OCI-LY7 (cell line): ENCODE data around the gene GRIA4. TPM values are rescaled to one million over a fixed set of nuclear protein-coding genes. Genes with fewer than 3 reads are reported as not detected.

ENCODE experiments used
- BruUV-seq: library from RNA; stranded (reverse); fragments of 400-500 nt; replicated peaks from 2 replicates; lab custom pipeline; 2021; lab: Mats Ljungman, UMichigan
- CTCF ChIA-PET: fragments of 300-600 bp; sonication (Branson Sonifier 250); formaldehyde crosslinking; loops from one replicate; lab custom pipeline; 2022; ENCODE audit warnings: antibody characterized with exemption; ENCODE audit not compliant: unreplicated experiment; lab: Charles Lee
- POLR2A ChIA-PET: fragments of 300-600 bp; sonication (Branson Sonifier 250); formaldehyde crosslinking; loops from one replicate; lab custom pipeline; 2022; ENCODE audit warnings: antibody characterized with exemption; lab: Charles Lee
- DNase-seq: peaks from one replicate; pipeline ENCODE4 v3.0.0-alpha.2; 2015; ENCODE audit warnings: low spot score
- H2AFZ ChIP-seq: fragments of 200-600 bp; sonication (generic), shearing (Covaris generic); 2 replicates; pipeline ENCODE4 v1.6.1; 2014; ENCODE audit warnings: mild to moderate bottlenecking, antibody characterized with exemption, low read length, moderate library complexity
- H3K27ac ChIP-seq: fragments of 200-600 bp; sonication (generic); 2 replicates; pipeline ENCODE4 v1.5.1; 2014; ENCODE audit warnings: mixed run types, low read depth, mild to moderate bottlenecking, moderate library complexity, low read length, inconsistent platforms; ENCODE audit not compliant: poor library complexity, severe bottlenecking
- H3K36me3 ChIP-seq: fragments of 200-600 bp; sonication (generic); 2 replicates; pipeline ENCODE4 v1.6.1; 2014; ENCODE audit warnings: mild to moderate bottlenecking, antibody characterized with exemption, low read length, moderate library complexity, mixed read lengths; ENCODE audit not compliant: insufficient read depth
- H3K4me1 ChIP-seq: fragments of 200-600 bp; sonication (generic); 2 replicates; pipeline ENCODE4 v1.5.1; 2014; ENCODE audit warnings: mild to moderate bottlenecking, low read length; ENCODE audit not compliant: insufficient read depth, poor library complexity, severe bottlenecking
- H3K4me2 ChIP-seq: fragments of 200-600 bp; sonication (generic); 2 replicates; pipeline ENCODE4 v1.6.1; 2014; ENCODE audit warnings: mild to moderate bottlenecking, low read length
- H3K4me3 ChIP-seq: fragments of 200-600 bp; sonication (generic); 2 replicates; pipeline ENCODE4 v1.5.1; 2014; ENCODE audit warnings: mild to moderate bottlenecking, low read depth, low read length; ENCODE audit not compliant: poor library complexity, severe bottlenecking
- H3K79me2 ChIP-seq: fragments of 200-600 bp; sonication (generic); 2 replicates; pipeline ENCODE4 v1.6.1; 2016; ENCODE audit warnings: low read depth, mild to moderate bottlenecking, low read length, moderate library complexity, mixed read lengths; ENCODE audit not compliant: insufficient read depth
- H3K9me2 ChIP-seq: fragments of 200-600 bp; sonication (generic); 2 replicates; pipeline ENCODE4 v1.6.1; 2016; ENCODE audit warnings: mild to moderate bottlenecking, low read length, mixed read lengths; ENCODE audit not compliant: insufficient read depth
- H3K9me3 ChIP-seq: fragments of 200-600 bp; sonication (generic); 2 replicates; pipeline ENCODE4 v1.6.1; 2014; ENCODE audit warnings: mild to moderate bottlenecking, mixed run types, low read length, mixed read lengths
- H4K20me1 ChIP-seq: fragments of 200-600 bp; sonication (generic); 2 replicates; pipeline ENCODE4 v1.6.1; 2014; ENCODE audit warnings: mild to moderate bottlenecking, antibody characterized with exemption, low read length, moderate library complexity, mixed read lengths; ENCODE audit not compliant: insufficient read depth
- EZH2phosphoT487 ChIP-seq: fragments of 200-600 bp; sonication (generic); IDR thresholded peaks from 2 replicates; pipeline ENCODE4 v1.6.1; 2018; ENCODE audit warnings: low read depth, borderline replicate concordance, mild to moderate bottlenecking, mixed run types, antibody characterized with exemption, low read length, moderate library complexity, mixed read lengths
- intact Hi-C: fragments of 100-400 bp; cut with micrococcal nuclease; formaldehyde crosslinking; loops from one replicate; pipeline ENCODE4 v1.10.0; 2022; ENCODE audit not compliant: unreplicated experiment
- total RNA-seq, 2 experiments: library from RNA; depleted of rRNA in 1 of 2; stranded (reverse); fragments of >200 nt in 1 of 2; shearing (Covaris generic) in 1 of 2; gene quantifications; 2 replicates each; pipeline ENCODE4 v1.2.3, GENCODE V29; 2014 to 2022
- TF ChIP-seq, protein P1 (sequence below): fragments of 200-600 bp; sonication (generic); conservative IDR thresholded peaks from 2 replicates; pipeline ENCODE4 v1.5.1; 2014; ENCODE audit warnings: mild to moderate bottlenecking, antibody characterized with exemption, low read length, moderate library complexity, mixed read lengths

The GRIA4 gene
- total RNA-seq, 2 experiments from 2014 or later, result not detected

DNA sequence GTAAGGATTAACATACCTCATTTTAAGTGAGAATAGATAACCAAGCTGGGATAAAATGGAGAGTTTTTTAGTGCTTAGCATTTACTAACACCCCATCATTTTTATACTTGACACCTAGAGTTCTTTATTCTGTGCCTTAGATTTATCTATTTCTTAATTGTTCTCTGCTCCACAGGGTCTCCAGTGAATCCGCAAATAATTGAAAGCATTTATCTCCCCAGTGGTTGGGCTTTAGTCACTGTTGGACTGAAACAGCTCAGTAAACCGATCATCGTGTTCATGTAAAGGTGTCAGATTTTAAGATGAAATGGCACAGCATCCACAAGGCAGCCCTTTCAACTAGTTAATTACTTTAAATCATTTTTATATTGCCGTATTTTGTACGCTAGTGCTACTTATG, 17.8 kb upstream of the GRIA4 start:
- no TSS peak for BruUV-seq
- H3K79me2 ChIP-seq, result no peaks in the 10 kb centered on the region
- no peaks in the 10 kb centered on the region for H3K9me2 ChIP-seq
- H3K4me2 ChIP-seq, result no peak overlapping the region
- DNase-seq, result no peak
- H3K4me3 ChIP-seq, result no peak overlapping the region
- no peaks in the 10 kb centered on the region for H3K4me1 ChIP-seq
- H3K9me3 ChIP-seq, result no peaks in the 10 kb centered on the region
- H4K20me1 ChIP-seq, result no peaks in the 10 kb centered on the region
- ChIA-PET POLR2A (no interaction called here), CTCF (no interaction called here)
- no peak overlapping the region for H3K27ac ChIP-seq
- intact Hi-C loops, result no loop called here
- TF ChIP-seq, protein P1, sequence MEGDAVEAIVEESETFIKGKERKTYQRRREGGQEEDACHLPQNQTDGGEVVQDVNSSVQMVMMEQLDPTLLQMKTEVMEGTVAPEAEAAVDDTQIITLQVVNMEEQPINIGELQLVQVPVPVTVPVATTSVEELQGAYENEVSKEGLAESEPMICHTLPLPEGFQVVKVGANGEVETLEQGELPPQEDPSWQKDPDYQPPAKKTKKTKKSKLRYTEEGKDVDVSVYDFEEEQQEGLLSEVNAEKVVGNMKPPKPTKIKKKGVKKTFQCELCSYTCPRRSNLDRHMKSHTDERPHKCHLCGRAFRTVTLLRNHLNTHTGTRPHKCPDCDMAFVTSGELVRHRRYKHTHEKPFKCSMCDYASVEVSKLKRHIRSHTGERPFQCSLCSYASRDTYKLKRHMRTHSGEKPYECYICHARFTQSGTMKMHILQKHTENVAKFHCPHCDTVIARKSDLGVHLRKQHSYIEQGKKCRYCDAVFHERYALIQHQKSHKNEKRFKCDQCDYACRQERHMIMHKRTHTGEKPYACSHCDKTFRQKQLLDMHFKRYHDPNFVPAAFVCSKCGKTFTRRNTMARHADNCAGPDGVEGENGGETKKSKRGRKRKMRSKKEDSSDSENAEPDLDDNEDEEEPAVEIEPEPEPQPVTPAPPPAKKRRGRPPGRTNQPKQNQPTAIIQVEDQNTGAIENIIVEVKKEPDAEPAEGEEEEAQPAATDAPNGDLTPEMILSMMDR, result no peak
- TF ChIP-seq EZH2phosphoT487, result no peak
- no peak overlapping the region for H2AFZ ChIP-seq
- H3K36me3 ChIP-seq, result no peaks in the 10 kb centered on the region

DNA sequence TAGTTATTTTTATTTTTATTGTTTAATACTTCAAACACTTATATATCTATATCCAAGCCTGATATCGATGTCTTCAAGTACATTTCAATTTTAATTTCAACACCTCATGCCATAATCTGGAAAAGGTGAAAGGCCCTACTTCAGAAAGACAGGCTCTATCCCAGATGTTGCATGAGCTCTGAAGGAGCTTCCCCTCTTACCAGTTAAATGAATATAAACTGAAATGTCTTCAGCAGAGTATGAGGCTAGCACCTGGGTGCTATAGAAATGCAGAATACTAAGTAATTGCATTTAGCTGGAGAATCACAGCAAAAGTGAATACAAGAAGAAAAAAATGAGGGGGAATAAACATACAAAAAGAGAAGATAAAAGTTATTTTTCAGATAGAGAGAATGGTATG, 11.5 kb upstream of the GRIA4 start:
- H3K9me2 ChIP-seq, result no peaks in the 10 kb centered on the region
- BruUV-seq, result no TSS peak
- no peaks in the 10 kb centered on the region for H3K36me3 ChIP-seq
- H3K9me3 ChIP-seq, result no peaks in the 10 kb centered on the region
- no peak overlapping the region for H3K4me3 ChIP-seq
- no peaks in the 10 kb centered on the region for H3K4me1 ChIP-seq
- no peak for DNase-seq
- H3K4me2 ChIP-seq, result no peak overlapping the region
- intact Hi-C loops, result no loop called here
- CTCF ChIA-PET, result no interaction called here
- no peak overlapping the region for H3K27ac ChIP-seq
- no peaks in the 10 kb centered on the region for H3K79me2 ChIP-seq
- H2AFZ ChIP-seq, result no peak overlapping the region
- TF ChIP-seq EZH2phosphoT487, result no peak
- TF ChIP-seq, protein P1, result no peak
- no peaks in the 10 kb centered on the region for H4K20me1 ChIP-seq
- POLR2A ChIA-PET, result interaction anchor here (0.6 kb wide), 1 partner anchor 15 kb away, joined by 3 read pairs; no protein-coding TSS in a partner anchor

DNA sequence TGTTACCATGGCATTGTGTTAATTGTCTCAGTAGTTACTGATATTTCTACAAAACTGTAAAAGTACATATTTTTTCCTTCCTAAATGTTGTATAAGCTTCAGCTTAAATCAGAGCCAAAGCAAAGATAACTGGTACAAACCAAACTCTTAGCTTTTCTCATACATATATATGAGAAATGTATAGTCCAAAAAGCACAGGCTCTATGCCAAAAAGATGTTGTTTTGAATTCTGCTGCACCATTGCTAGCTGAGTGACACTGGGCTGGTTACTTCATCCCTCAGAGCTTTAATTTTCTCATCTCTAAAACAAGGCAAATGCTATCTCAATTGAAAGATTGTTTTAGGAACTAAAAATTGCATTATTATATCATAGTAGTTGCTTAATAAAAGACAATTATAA, 6.7 kb upstream of the GRIA4 start:
- CTCF ChIA-PET, result no interaction called here
- Histone ChIP-seq H3K79me2 (no peaks in the 10 kb centered on the region), H3K4me3 (no peak overlapping the region), H2AFZ (no peak overlapping the region), H3K36me3 (no peaks in the 10 kb centered on the region), H3K9me2 (no peaks in the 10 kb centered on the region), H4K20me1 (no peaks in the 10 kb centered on the region), H3K9me3 (no peaks in the 10 kb centered on the region), H3K4me2 (no peak overlapping the region), H3K4me1 (no peaks in the 10 kb centered on the region), H3K27ac (no peak overlapping the region)
- DNase-seq, result no peak
- POLR2A ChIA-PET, result interaction anchor here (0.7 kb wide), 1 partner anchor 634 kb away, joined by 3 read pairs; no protein-coding TSS in a partner anchor
- no TSS peak for BruUV-seq
- intact Hi-C loops, result no loop called here
- TF ChIP-seq, protein P1, result no peak
- TF ChIP-seq EZH2phosphoT487, result no peak
